ENCODE data around the gene PLEKHA1.

The PLEKHA1 gene

GRCh38 chr10:122468307-122468925 lies 93.9 kb downstream of the PLEKHA1 start:
- H3K9me3 ChIP-seq (ENCODE audit: insufficient read depth, low read length) = no peaks in the 10 kb centered on the region
- H3K4me3 ChIP-seq (ENCODE audit: insufficient read depth, low read length, poor library complexity, severe bottlenecking) = no peak overlapping the region
- TF ChIP-seq, protein P1, sequence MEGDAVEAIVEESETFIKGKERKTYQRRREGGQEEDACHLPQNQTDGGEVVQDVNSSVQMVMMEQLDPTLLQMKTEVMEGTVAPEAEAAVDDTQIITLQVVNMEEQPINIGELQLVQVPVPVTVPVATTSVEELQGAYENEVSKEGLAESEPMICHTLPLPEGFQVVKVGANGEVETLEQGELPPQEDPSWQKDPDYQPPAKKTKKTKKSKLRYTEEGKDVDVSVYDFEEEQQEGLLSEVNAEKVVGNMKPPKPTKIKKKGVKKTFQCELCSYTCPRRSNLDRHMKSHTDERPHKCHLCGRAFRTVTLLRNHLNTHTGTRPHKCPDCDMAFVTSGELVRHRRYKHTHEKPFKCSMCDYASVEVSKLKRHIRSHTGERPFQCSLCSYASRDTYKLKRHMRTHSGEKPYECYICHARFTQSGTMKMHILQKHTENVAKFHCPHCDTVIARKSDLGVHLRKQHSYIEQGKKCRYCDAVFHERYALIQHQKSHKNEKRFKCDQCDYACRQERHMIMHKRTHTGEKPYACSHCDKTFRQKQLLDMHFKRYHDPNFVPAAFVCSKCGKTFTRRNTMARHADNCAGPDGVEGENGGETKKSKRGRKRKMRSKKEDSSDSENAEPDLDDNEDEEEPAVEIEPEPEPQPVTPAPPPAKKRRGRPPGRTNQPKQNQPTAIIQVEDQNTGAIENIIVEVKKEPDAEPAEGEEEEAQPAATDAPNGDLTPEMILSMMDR (IDR thresholded peaks at IDR 0.05; ENCODE audit: insufficient read depth, low read length, poor library complexity, severe bottlenecking) = no peak
- TF ChIP-seq EZH2phosphoT487 (conservative IDR thresholded peaks at IDR 0.05; ENCODE audit: low read length) = no peak
- no peaks in the 10 kb centered on the region for H3K79me2 ChIP-seq (ENCODE audit: insufficient read depth, low read length)
- no peak overlapping the region for H2AFZ ChIP-seq (ENCODE audit: low read depth, low read length, severe bottlenecking)
- H3K9ac ChIP-seq (ENCODE audit: low read length) = no peak overlapping the region
- no peaks in the 10 kb centered on the region for H3K36me3 ChIP-seq (ENCODE audit: low read length)
- no peaks in the 10 kb centered on the region for H3F3A ChIP-seq (ENCODE audit: insufficient read depth)
- H3K4me2 ChIP-seq (ENCODE audit: low read depth, low read length, poor library complexity, severe bottlenecking) = no peak overlapping the region
- no peak overlapping the region for H3K27ac ChIP-seq (ENCODE audit: low read depth, low read length)
- H3K9me2 ChIP-seq (replicated peaks; ENCODE audit: insufficient read depth, low read length) = no peaks in the 10 kb centered on the region
- H3K27me3 ChIP-seq (ENCODE audit: low read length) = no peaks in the 10 kb centered on the region
- no peaks in the 10 kb centered on the region for H4K20me1 ChIP-seq (ENCODE audit: low read depth, low read length)

GRCh38 chr10:122468926-122469781 lies 94.6 kb downstream of the PLEKHA1 start:
- Histone ChIP-seq H4K20me1 (ENCODE audit: low read depth, low read length) (no peaks in the 10 kb centered on the region), H3K27ac (ENCODE audit: low read depth, low read length) (no peak overlapping the region), H3F3A (ENCODE audit: insufficient read depth) (no peaks in the 10 kb centered on the region), H2AFZ (ENCODE audit: low read depth, low read length, severe bottlenecking) (no peak overlapping the region), H3K9me3 (ENCODE audit: insufficient read depth, low read length) (no peaks in the 10 kb centered on the region), H3K4me2 (ENCODE audit: low read depth, low read length, poor library complexity, severe bottlenecking) (no peak overlapping the region), H3K36me3 (ENCODE audit: low read length) (no peaks in the 10 kb centered on the region), H3K79me2 (ENCODE audit: insufficient read depth, low read length) (no peaks in the 10 kb centered on the region), H3K9me2 (replicated peaks; ENCODE audit: insufficient read depth, low read length) (no peaks in the 10 kb centered on the region), H3K4me3 (ENCODE audit: insufficient read depth, low read length, poor library complexity, severe bottlenecking) (no peak overlapping the region), H3K27me3 (ENCODE audit: low read length) (no peaks in the 10 kb centered on the region), H3K9ac (ENCODE audit: low read length) (no peak overlapping the region)
- TF ChIP-seq, protein P1 (IDR thresholded peaks at IDR 0.05; ENCODE audit: insufficient read depth, low read length, poor library complexity, severe bottlenecking) = no peak
- TF ChIP-seq EZH2phosphoT487 (conservative IDR thresholded peaks at IDR 0.05; ENCODE audit: low read length) = no peak

DNA sequence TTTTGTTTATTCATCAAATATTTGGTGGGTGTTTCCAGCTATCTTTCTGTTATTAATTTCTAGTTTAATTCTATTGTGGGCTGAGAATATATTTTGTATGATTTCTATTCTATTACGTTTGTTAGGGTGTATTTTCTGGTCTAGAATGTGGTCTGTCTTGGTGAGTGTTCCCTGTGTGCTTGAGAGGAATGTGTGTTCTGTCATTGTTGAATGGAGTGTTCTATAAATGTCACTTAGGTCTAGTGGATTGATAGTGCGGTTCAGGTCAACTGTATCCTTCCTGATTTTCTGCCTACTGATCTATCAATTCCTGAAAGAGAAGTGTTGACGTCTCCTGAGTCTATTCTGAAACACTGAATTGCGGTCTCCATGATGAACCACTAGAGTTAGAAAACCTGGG lies 95.3 kb downstream of the PLEKHA1 start:
- H3K27ac ChIP-seq (ENCODE audit: low read depth, low read length) = no peak overlapping the region
- H3K9me2 ChIP-seq (replicated peaks; ENCODE audit: insufficient read depth, low read length) = no peaks in the 10 kb centered on the region
- no peak overlapping the region for H3K4me2 ChIP-seq (ENCODE audit: low read depth, low read length, poor library complexity, severe bottlenecking)
- H3K27me3 ChIP-seq (ENCODE audit: low read length) = no peaks in the 10 kb centered on the region
- H4K20me1 ChIP-seq (ENCODE audit: low read depth, low read length) = no peaks in the 10 kb centered on the region
- TF ChIP-seq, protein P1 (IDR thresholded peaks at IDR 0.05; ENCODE audit: insufficient read depth, low read length, poor library complexity, severe bottlenecking) = no peak
- no peak for TF ChIP-seq EZH2phosphoT487 (conservative IDR thresholded peaks at IDR 0.05; ENCODE audit: low read length)
- no peaks in the 10 kb centered on the region for H3K79me2 ChIP-seq (ENCODE audit: insufficient read depth, low read length)
- H3K9ac ChIP-seq (ENCODE audit: low read length) = no peak overlapping the region
- no peaks in the 10 kb centered on the region for H3F3A ChIP-seq (ENCODE audit: insufficient read depth)
- H3K9me3 ChIP-seq (ENCODE audit: insufficient read depth, low read length) = no peaks in the 10 kb centered on the region
- H3K4me3 ChIP-seq (ENCODE audit: insufficient read depth, low read length, poor library complexity, severe bottlenecking) = no peak overlapping the region
- no peaks in the 10 kb centered on the region for H3K36me3 ChIP-seq (ENCODE audit: low read length)
- no peak overlapping the region for H2AFZ ChIP-seq (ENCODE audit: low read depth, low read length, severe bottlenecking)

Measured in SU-DHL-6 (cell line).